Measurements from ENCODE around the gene ZFYVE26.
"Not testable (repeated sequence)": the region's sequence is repeated elsewhere in the genome, so short reads cannot be mapped to it uniquely, and the experiment has no call there.

The ZFYVE26 gene

DNA sequence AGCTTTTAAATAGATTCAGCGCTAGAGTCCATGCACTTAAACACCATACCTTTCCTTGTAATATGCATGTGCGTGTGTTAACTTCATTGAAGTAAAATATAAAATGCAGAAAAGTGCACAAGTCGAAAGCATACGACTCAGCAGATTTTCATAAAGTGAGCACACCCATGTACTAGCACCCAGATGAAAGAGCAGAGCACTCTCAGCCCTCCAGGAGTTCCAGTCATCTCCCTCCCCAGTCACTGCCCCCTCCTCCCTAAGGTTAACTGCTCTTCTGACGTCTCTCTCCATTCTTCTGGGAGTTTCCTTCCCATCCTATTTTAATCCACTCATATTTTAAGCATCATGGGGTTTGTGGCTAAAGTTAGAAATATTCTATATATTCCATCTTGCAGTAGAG, 94.5 kb downstream of the ZFYVE26 start:
- Histone ChIP-seq H3K4me2 (ENCODE audit: low read length) (no peak overlapping the region), H3K36me3 (ENCODE audit: insufficient read depth, low read length) (no peaks in the 10 kb centered on the region), H3K9me3 (replicated peaks; ENCODE audit: low read length) (no peaks in the 10 kb centered on the region), H3K4me1 (ENCODE audit: control insufficient read depth, insufficient read depth, low read length) (no peaks in the 10 kb centered on the region), H3K4me3 (ENCODE audit: low read length) (no peak overlapping the region), H3K9ac (ENCODE audit: low read depth, low read length) (no peak overlapping the region), H3K27me3 (ENCODE audit: control insufficient read depth, insufficient read depth, low read length) (peaks cover 77% of the 10 kb centered on the region)

DNA sequence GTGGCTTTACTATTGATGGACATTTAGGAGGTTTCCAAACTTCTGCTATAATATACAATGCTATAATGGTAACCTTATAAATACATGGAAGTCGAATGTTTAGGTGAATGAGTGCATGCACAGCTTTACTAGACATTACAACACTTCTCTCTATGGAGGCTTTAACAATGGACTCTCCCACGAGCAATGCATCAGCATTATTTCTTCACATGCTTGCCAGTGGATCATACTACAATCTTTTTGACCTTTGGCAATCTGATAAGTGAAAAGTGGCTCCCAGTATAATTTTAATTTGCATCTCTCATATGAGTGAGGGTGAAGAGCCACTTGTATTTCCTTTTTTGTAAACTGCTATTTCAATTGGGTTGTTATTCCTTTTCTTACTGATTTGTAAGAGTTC, 96.5 kb downstream of the ZFYVE26 start:
- H3K36me3 ChIP-seq (ENCODE audit: insufficient read depth, low read length): no peaks in the 10 kb centered on the region
- H3K27me3 ChIP-seq (ENCODE audit: control insufficient read depth, insufficient read depth, low read length): peaks cover 57% of the 10 kb centered on the region
- no peaks in the 10 kb centered on the region for H3K4me1 ChIP-seq (ENCODE audit: control insufficient read depth, insufficient read depth, low read length)
- no peaks in the 10 kb centered on the region for H3K9me3 ChIP-seq (replicated peaks; ENCODE audit: low read length)
- H3K9ac ChIP-seq (ENCODE audit: low read depth, low read length): no peak overlapping the region
- H3K4me2 ChIP-seq (ENCODE audit: low read length): no peak overlapping the region
- H3K4me3 ChIP-seq (ENCODE audit: low read length): no peak overlapping the region

DNA sequence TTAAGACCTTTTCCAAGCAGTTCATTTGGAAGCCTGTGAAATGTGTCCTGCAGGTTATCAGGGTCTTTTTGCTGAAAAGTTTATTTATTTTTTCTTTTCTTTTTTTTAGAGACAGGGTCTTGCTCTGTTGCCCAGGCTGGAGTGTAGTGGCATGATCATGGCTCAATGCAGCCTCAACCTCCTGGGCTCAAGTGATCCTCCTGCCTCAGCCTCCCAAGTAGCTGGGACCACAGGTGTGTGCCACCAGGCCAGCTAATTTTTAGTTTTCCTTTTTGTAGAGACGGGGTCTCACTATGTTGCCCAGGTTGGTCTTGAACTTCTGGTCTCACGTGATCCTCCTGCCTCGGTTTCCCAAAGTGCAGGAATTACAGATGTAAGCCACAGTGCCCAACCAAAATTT, 97.0 kb downstream of the ZFYVE26 start:
- H3K9ac ChIP-seq (ENCODE audit: low read depth, low read length); H3K4me1 ChIP-seq (ENCODE audit: control insufficient read depth, insufficient read depth, low read length); H3K4me2 ChIP-seq (ENCODE audit: low read length); H3K9me3 ChIP-seq (replicated peaks; ENCODE audit: low read length); H3K4me3 ChIP-seq (ENCODE audit: low read length); H3K36me3 ChIP-seq (ENCODE audit: insufficient read depth, low read length): not testable (repeated sequence)
- peaks cover 54% of the 10 kb centered on the region for H3K27me3 ChIP-seq (ENCODE audit: control insufficient read depth, insufficient read depth, low read length)

DNA sequence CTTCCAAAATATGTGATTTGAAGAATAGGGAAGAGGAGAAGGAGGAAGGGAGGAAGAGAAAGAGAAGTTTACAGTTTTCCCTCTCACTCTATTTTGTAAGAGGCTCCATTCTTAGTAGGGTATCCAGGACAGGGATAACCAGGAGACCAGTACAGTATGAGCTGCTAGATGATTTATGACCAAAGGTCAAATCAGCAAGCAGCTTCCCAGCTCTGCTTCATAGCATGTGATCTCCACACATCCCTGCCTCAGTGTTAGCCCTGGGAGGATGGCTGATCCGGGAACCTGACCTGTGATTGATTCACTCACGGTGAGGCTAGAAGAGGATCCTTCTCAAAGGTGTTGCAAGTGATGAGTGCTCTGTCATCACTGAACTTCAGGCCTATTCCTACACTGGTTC, 98.1 kb downstream of the ZFYVE26 start:
- no peak overlapping the region for H3K4me2 ChIP-seq (ENCODE audit: low read length)
- no peak overlapping the region for H3K4me3 ChIP-seq (ENCODE audit: low read length)
- H3K9me3 ChIP-seq (replicated peaks; ENCODE audit: low read length): no peaks in the 10 kb centered on the region
- H3K9ac ChIP-seq (ENCODE audit: low read depth, low read length): no peak overlapping the region
- no peaks in the 10 kb centered on the region for H3K36me3 ChIP-seq (ENCODE audit: insufficient read depth, low read length)
- no peaks in the 10 kb centered on the region for H3K4me1 ChIP-seq (ENCODE audit: control insufficient read depth, insufficient read depth, low read length)
- H3K27me3 ChIP-seq (ENCODE audit: control insufficient read depth, insufficient read depth, low read length): peaks cover 44% of the 10 kb centered on the region

DNA sequence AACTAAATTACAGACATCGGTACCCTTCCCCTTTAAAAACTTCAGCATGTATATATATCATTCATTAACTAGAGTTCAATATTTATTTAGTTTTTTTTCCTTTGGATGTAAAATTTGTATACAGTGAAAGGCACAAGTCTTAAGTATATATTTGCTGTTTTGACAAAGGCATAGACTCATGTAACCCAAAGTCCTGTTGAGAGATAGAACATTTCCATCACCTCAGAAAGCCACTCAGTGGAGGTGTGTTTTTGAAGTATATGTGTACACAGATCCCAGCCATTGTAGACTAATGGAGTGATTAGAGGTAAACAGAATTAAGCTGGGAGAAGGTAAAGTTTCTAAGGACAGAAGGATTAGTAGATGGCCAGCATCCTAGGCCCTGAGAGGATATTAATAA, 99.3 kb downstream of the ZFYVE26 start:
- H3K4me2 ChIP-seq (ENCODE audit: low read length): no peak overlapping the region
- H3K27me3 ChIP-seq (ENCODE audit: control insufficient read depth, insufficient read depth, low read length): peaks cover 31% of the 10 kb centered on the region
- no peaks in the 10 kb centered on the region for H3K9me3 ChIP-seq (replicated peaks; ENCODE audit: low read length)
- no peak overlapping the region for H3K9ac ChIP-seq (ENCODE audit: low read depth, low read length)
- H3K36me3 ChIP-seq (ENCODE audit: insufficient read depth, low read length): no peaks in the 10 kb centered on the region
- no peaks in the 10 kb centered on the region for H3K4me1 ChIP-seq (ENCODE audit: control insufficient read depth, insufficient read depth, low read length)
- H3K4me3 ChIP-seq (ENCODE audit: low read length): no peak overlapping the region

DNA sequence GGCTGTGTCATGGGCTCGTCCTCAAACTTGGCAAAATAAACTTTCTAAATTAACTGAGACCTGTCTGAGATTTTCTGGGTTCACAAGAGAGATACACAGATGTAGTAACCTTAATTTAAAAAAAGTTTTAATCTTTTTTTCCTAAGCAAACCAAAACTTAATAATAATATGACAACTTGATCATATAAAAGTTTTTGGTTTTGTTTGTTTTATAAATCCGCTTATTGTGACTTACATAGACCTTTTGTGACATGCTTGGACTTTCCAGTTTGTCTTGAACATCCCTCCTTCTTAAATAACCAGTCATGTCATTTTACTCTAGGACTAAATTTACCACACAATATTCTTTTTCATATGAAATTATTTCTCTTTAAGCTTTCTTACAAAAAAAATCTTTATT, 106.2 kb downstream of the ZFYVE26 start:
- Histone ChIP-seq H3K4me3 (ENCODE audit: low read length) (no peak overlapping the region), H3K4me1 (ENCODE audit: control insufficient read depth, insufficient read depth, low read length) (no peaks in the 10 kb centered on the region), H3K9me3 (replicated peaks; ENCODE audit: low read length) (no peaks in the 10 kb centered on the region), H3K9ac (ENCODE audit: low read depth, low read length) (no peak overlapping the region), H3K4me2 (ENCODE audit: low read length) (no peak overlapping the region), H3K27me3 (ENCODE audit: control insufficient read depth, insufficient read depth, low read length) (peaks cover 8% of the 10 kb centered on the region), H3K36me3 (ENCODE audit: insufficient read depth, low read length) (no peaks in the 10 kb centered on the region)

DNA sequence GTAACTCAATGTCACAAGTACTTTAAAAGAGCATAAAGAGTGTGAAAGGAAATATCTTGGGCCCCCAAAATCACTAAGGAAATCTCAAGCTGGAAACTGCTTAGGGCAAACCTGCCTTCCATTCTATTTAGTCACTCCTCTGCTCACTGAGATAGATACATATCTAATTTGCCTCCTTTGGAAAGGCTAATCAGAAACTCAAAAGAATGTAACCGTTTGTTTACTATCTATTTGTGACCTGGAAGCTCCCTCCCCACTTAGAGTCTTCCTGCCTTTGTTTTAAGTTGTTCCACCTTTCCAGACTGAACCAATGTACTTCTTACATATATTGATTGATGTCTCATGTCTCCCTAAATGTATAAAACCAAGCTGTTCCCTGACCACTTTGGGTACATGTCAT, 106.6 kb downstream of the ZFYVE26 start:
- H3K36me3 ChIP-seq (ENCODE audit: insufficient read depth, low read length); H3K9ac ChIP-seq (ENCODE audit: low read depth, low read length); H3K9me3 ChIP-seq (replicated peaks; ENCODE audit: low read length); H3K4me1 ChIP-seq (ENCODE audit: control insufficient read depth, insufficient read depth, low read length); H3K4me2 ChIP-seq (ENCODE audit: low read length); H3K4me3 ChIP-seq (ENCODE audit: low read length): not testable (repeated sequence)
- H3K27me3 ChIP-seq (ENCODE audit: control insufficient read depth, insufficient read depth, low read length): peaks cover 12% of the 10 kb centered on the region

DNA sequence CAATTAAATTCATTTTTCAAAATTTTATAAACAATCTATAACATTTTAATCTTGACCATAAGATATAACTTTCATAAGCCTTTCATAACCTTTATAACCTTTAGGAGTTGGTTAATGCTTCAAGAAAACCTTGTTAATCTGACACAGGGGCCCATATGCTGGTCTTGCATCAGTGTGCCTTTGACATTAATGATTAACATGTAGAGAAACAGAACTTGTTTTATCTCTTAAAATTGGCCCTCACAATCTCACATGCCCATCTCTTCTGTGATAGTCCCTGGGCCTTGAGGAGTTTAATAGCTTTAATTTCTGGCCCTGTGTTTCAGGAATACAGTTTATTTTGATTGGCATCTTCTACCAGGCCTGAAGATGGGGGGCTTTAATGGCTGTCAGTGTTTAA, 107.0 kb downstream of the ZFYVE26 start:
- H3K4me3 ChIP-seq (ENCODE audit: low read length); H3K9me3 ChIP-seq (replicated peaks; ENCODE audit: low read length): not testable (repeated sequence)

DNA sequence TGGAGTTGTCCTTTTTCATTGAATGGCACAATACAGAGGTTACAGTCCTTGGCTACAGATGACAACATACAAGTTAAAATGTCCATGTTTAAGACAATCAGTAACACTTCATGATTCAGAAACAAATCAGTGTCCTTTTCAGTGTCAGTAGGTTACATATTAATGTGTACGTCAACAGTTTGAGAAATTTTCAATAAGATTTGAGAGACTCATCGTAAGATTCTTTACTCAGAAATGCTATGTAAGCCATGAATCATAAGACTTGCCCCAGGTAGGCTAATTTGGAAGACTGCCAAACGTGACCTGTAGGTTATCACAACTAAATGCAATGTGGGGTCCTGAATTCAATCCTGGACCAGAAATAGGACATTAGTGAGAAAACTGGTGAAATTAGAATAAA, 111.2 kb downstream of the ZFYVE26 start:
- no peak overlapping the region for H3K4me3 ChIP-seq (ENCODE audit: low read length)
- H3K4me1 ChIP-seq (ENCODE audit: control insufficient read depth, insufficient read depth, low read length): peaks cover 12% of the 10 kb centered on the region
- no peaks in the 10 kb centered on the region for H3K9me3 ChIP-seq (replicated peaks; ENCODE audit: low read length)
- no peak overlapping the region for H3K9ac ChIP-seq (ENCODE audit: low read depth, low read length)
- H3K36me3 ChIP-seq (ENCODE audit: insufficient read depth, low read length): no peaks in the 10 kb centered on the region
- H3K27me3 ChIP-seq (ENCODE audit: control insufficient read depth, insufficient read depth, low read length): peaks cover 14% of the 10 kb centered on the region
- no peak overlapping the region for H3K4me2 ChIP-seq (ENCODE audit: low read length)

More for the DNA sequence above, 107.0 kb downstream of the ZFYVE26 start:
- not testable (repeated sequence) for H3K4me1 ChIP-seq (ENCODE audit: control insufficient read depth, insufficient read depth, low read length); H3K4me2 ChIP-seq (ENCODE audit: low read length); H3K36me3 ChIP-seq (ENCODE audit: insufficient read depth, low read length); H3K9ac ChIP-seq (ENCODE audit: low read depth, low read length)
- H3K27me3 ChIP-seq (ENCODE audit: control insufficient read depth, insufficient read depth, low read length): peaks cover 14% of the 10 kb centered on the region

DNA sequence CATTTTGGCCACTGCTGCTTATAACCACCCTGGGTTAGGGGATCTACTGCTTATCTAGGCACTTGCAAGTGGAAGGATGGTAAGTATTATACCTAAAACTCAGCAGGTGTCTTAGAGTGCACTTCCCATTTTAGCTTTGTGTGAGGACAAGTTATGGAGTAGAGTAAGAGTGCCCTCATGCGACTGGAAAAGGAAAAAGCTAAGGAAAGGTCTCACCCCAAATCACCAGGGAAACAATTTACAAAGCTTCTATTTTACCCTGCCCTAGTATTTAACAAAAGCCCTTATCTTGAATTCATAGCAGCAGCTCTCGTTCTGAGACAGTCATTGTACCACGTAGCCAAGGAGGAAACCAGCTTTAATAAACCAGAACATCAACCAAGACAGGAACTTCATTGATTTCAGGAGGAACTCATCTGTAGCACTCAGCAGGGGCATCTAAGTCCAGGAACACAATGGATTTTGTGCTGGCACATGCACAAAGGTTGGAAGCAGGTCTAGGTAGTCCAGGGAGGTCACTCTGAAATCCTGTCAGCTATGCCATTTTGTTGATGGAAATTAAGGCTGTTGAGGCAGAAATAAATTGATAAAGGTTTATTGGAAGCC, 111.8 kb downstream of the ZFYVE26 start:
- Histone ChIP-seq H3K4me3 (ENCODE audit: low read length) (no peak overlapping the region), H3K9ac (ENCODE audit: low read depth, low read length) (no peak overlapping the region), H3K9me3 (replicated peaks; ENCODE audit: low read length) (no peaks in the 10 kb centered on the region), H3K36me3 (ENCODE audit: insufficient read depth, low read length) (no peaks in the 10 kb centered on the region), H3K4me1 (ENCODE audit: control insufficient read depth, insufficient read depth, low read length) (peaks cover 12% of the 10 kb centered on the region), H3K27me3 (ENCODE audit: control insufficient read depth, insufficient read depth, low read length) (peaks cover 14% of the 10 kb centered on the region), H3K4me2 (ENCODE audit: low read length) (no peak overlapping the region)

DNA sequence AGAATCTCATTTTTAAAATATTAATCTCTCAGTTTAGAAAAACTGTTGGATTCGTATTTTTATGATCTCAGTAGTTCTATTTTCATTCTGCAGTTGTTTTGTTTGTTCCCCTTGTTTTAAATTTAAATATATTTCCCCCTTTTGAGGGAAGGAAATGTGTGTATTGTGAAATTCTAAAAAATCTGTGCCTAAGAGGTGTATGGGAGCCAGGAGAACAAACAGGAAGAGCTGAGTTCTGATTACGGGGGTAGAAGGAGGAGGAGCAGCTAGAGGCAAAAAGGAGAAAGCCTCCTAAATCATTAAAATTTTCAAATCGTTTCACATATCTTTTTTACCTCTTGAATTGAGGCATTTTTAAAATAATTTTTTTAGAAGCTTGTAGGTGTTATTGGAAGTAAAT, 112.4 kb downstream of the ZFYVE26 start:
- peaks cover 14% of the 10 kb centered on the region for H3K27me3 ChIP-seq (ENCODE audit: control insufficient read depth, insufficient read depth, low read length)
- H3K4me3 ChIP-seq (ENCODE audit: low read length): no peak overlapping the region
- H3K9ac ChIP-seq (ENCODE audit: low read depth, low read length): no peak overlapping the region
- no peaks in the 10 kb centered on the region for H3K36me3 ChIP-seq (ENCODE audit: insufficient read depth, low read length)
- no peaks in the 10 kb centered on the region for H3K9me3 ChIP-seq (replicated peaks; ENCODE audit: low read length)
- H3K4me2 ChIP-seq (ENCODE audit: low read length): no peak overlapping the region
- H3K4me1 ChIP-seq (ENCODE audit: control insufficient read depth, insufficient read depth, low read length): peaks cover 12% of the 10 kb centered on the region

DNA sequence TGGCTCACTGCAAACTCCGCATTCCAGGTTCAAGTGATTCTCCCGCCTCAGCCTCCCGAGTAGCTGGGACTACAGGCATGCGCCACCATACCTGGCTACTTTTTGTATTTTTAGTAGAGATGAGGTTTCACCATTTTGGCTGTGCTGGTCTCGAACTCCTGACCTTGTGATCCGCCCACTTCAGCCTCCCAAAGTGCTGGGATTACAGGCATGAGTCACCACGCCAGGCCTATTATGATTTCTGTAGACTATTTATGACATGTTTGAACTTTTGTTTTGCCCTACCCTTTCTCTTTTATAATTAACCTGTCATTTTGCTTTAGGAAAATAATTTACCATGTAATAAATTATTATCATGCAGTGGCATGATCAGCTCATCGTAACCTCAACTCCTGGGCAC, 114.9 kb downstream of the ZFYVE26 start, which contains the start of gene RDH12:
Gene RDH12 (plus strand): TSS at position 395 of the 400 bp plus-strand sequence. CDS start 20,757 bp downstream, outside the sequence.
- H3K4me2 ChIP-seq (ENCODE audit: low read length); H3K4me3 ChIP-seq (ENCODE audit: low read length); H3K36me3 ChIP-seq (ENCODE audit: insufficient read depth, low read length); H3K9ac ChIP-seq (ENCODE audit: low read depth, low read length); H3K9me3 ChIP-seq (replicated peaks; ENCODE audit: low read length): not testable (repeated sequence)
- Histone ChIP-seq H3K4me1 (ENCODE audit: control insufficient read depth, insufficient read depth, low read length) (peaks cover 12% of the 10 kb centered on the region), H3K27me3 (ENCODE audit: control insufficient read depth, insufficient read depth, low read length) (peaks cover 14% of the 10 kb centered on the region)
